Fibroblast of upper back skin (primary cell): ENCODE results near the gene TRIM29.
A peak's percentile ranks its signal among the peaks of the same experiment; 100 is the strongest.

Experiments used
- DNase-seq: peaks from one replicate; pipeline ENCODE4 v3.0.0-alpha.2; 2013

TRIM29 gene

GRCh38 chr11:120137187-120137610 lies 714 bp downstream of the TRIM29 start:
- no peak for DNase-seq

- DNase-seq = no peak
These were observed 1.6 kb downstream of the TRIM29 start for GRCh38 chr11:120136356-120136755.

- DNase-seq = no peak
These were observed 2.1 kb downstream of the TRIM29 start for GRCh38 chr11:120135838-120136237.

- DNase-seq = no peak
These were observed 3.0 kb downstream of the TRIM29 start for GRCh38 chr11:120134931-120135228.

GRCh38 chr11:120134106-120134930 lies 3.6 kb downstream of the TRIM29 start:
- DNase-seq = no peak

GRCh38 chr11:120133216-120134105 lies 4.5 kb downstream of the TRIM29 start:
- DNase-seq = no peak

- no peak for DNase-seq
These were observed 5.2 kb downstream of the TRIM29 start for GRCh38 chr11:120132645-120133185.

- no peak for DNase-seq
These were observed 5.8 kb downstream of the TRIM29 start for GRCh38 chr11:120131941-120132644.

GRCh38 chr11:120130991-120131760 lies 6.7 kb downstream of the TRIM29 start:
- no peak for DNase-seq

- DNase-seq = no peak
These were observed 7.5 kb downstream of the TRIM29 start for GRCh38 chr11:120130176-120130980.

- no peak for DNase-seq
These were observed 8.3 kb downstream of the TRIM29 start for GRCh38 chr11:120129570-120129969.

GRCh38 chr11:120128392-120129119 lies 9.4 kb downstream of the TRIM29 start:
- DNase-seq = peak; percentile 3

- no peak for DNase-seq
These were observed 10.7 kb downstream of the TRIM29 start for GRCh38 chr11:120127236-120127635.

GRCh38 chr11:120126620-120127019 lies 11.3 kb downstream of the TRIM29 start:
- no peak for DNase-seq

- no peak for DNase-seq
These were observed 12.4 kb downstream of the TRIM29 start for GRCh38 chr11:120125509-120125908.

- DNase-seq = peak; percentile 7
These were observed 12.9 kb downstream of the TRIM29 start for GRCh38 chr11:120125024-120125423.

- DNase-seq = no peak
These were observed 13.6 kb downstream of the TRIM29 start for GRCh38 chr11:120124355-120124754.

- no peak for DNase-seq
These were observed 14.0 kb downstream of the TRIM29 start for GRCh38 chr11:120123946-120124345.

GRCh38 chr11:120122924-120123683 lies 14.8 kb downstream of the TRIM29 start:
- DNase-seq = no peak

- DNase-seq = no peak
These were observed 15.9 kb downstream of the TRIM29 start for GRCh38 chr11:120121914-120122473.
